H9 (cell line): ENCODE results near the gene SSBP3. TPM values are rescaled to one million over a fixed set of nuclear protein-coding genes. Genes with fewer than 3 reads are reported as not detected.

ENCODE experiments used
- DNase-seq: peaks from one replicate; pipeline ENCODE4 v3.0.0-alpha.2; 2017
- H2AFZ ChIP-seq: one replicate; pipeline ENCODE4 v1.6.1; 2013; ENCODE audit warnings: mild to moderate bottlenecking, low read length, control low read depth, moderate library complexity
- H2AK5ac ChIP-seq: 2 replicates; pipeline ENCODE4 v1.6.1; 2013; ENCODE audit warnings: low read length, control low read depth, mixed read lengths; ENCODE audit not compliant: insufficient read length
- H2BK120ac ChIP-seq: one replicate; pipeline ENCODE4 v1.6.1; 2013; ENCODE audit warnings: low read depth, mild to moderate bottlenecking, low read length, control low read depth, inconsistent platforms; ENCODE audit not compliant: poor library complexity, severe bottlenecking
- H2BK12ac ChIP-seq: 2 replicates; pipeline ENCODE4 v1.6.1; 2013; ENCODE audit warnings: low read length, control low read depth, mixed read lengths, low read depth; ENCODE audit not compliant: insufficient read length
- H2BK15ac ChIP-seq: 2 replicates; pipeline ENCODE4 v1.6.1; 2013; ENCODE audit warnings: low read depth, low read length, control low read depth
- H2BK20ac ChIP-seq: one replicate; pipeline ENCODE4 v1.6.1; 2013; ENCODE audit warnings: low read depth, mild to moderate bottlenecking, low read length, control low read depth, inconsistent platforms; ENCODE audit not compliant: poor library complexity, severe bottlenecking
- H2BK5ac ChIP-seq: 2 replicates; pipeline ENCODE4 v1.6.1; 2013; ENCODE audit warnings: low read length, control low read depth, mixed read lengths; ENCODE audit not compliant: insufficient read length
- H3K14ac ChIP-seq: 2 replicates; pipeline ENCODE4 v1.6.1; 2013; ENCODE audit warnings: low read length, control low read depth; ENCODE audit not compliant: insufficient read depth
- H3K18ac ChIP-seq: 2 replicates; pipeline ENCODE4 v1.6.1; 2013; ENCODE audit warnings: low read depth, mild to moderate bottlenecking, mixed read lengths, low read length, control low read depth; ENCODE audit not compliant: insufficient read length
- H3K23ac ChIP-seq: 2 replicates; pipeline ENCODE4 v1.6.1; 2013; ENCODE audit warnings: low read length, control low read depth, mixed read lengths, low read depth; ENCODE audit not compliant: insufficient read length
- H3K23me2 ChIP-seq: 2 replicates; pipeline ENCODE4 v1.6.1; 2013; ENCODE audit warnings: low read depth, mild to moderate bottlenecking, mixed read lengths, low read length, control low read depth; ENCODE audit not compliant: insufficient read length, poor library complexity, severe bottlenecking
- H3K27ac ChIP-seq: 2 replicates; pipeline ENCODE4 v1.5.1; 2013; ENCODE audit warnings: low read length, control low read depth, mixed read lengths, low read depth; ENCODE audit not compliant: insufficient read length
- H3K27me3 ChIP-seq: 2 replicates; pipeline ENCODE4 v1.6.1; 2013; ENCODE audit warnings: low read length, control low read depth, inconsistent platforms; ENCODE audit not compliant: insufficient read depth
- H3K4ac ChIP-seq: 2 replicates; pipeline ENCODE4 v1.6.1; 2013; ENCODE audit warnings: low read depth, mild to moderate bottlenecking, control low read depth, inconsistent platforms, low read length, moderate library complexity
- H3K4me1 ChIP-seq: 2 replicates; pipeline ENCODE4 v1.6.1; 2013; ENCODE audit warnings: low read length, control low read depth, inconsistent platforms; ENCODE audit not compliant: insufficient read depth
- H3K4me2 ChIP-seq: 2 replicates; pipeline ENCODE4 v1.6.1; 2013; ENCODE audit warnings: low read length, control low read depth, mixed read lengths; ENCODE audit not compliant: insufficient read length, insufficient read depth
- H3K56ac ChIP-seq: 2 replicates; pipeline ENCODE4 v1.6.1; 2013; ENCODE audit warnings: low read depth, mild to moderate bottlenecking, mixed read lengths, low read length, control low read depth; ENCODE audit not compliant: insufficient read length
- H3K79me1 ChIP-seq: 2 replicates; pipeline ENCODE4 v1.6.1; 2013; ENCODE audit warnings: low read depth, mild to moderate bottlenecking, moderate library complexity, low read length, control low read depth, inconsistent platforms; ENCODE audit not compliant: insufficient read depth, poor library complexity, severe bottlenecking
- H3K79me2 ChIP-seq: 2 replicates; pipeline ENCODE4 v1.6.1; 2013; ENCODE audit warnings: low read length, control low read depth, inconsistent platforms; ENCODE audit not compliant: insufficient read depth
- H3K9ac ChIP-seq: 2 replicates; pipeline ENCODE4 v1.6.1; 2013; ENCODE audit warnings: low read length, control low read depth, mixed read lengths; ENCODE audit not compliant: insufficient read length; ENCODE audit errors: extremely low read depth
- H3K9me3 ChIP-seq: one replicate; pipeline ENCODE4 v1.6.1; 2013; ENCODE audit warnings: low read depth, low read length, inconsistent platforms; ENCODE audit not compliant: control insufficient read depth
- H3T11ph ChIP-seq: one replicate; pipeline ENCODE4 v1.6.1; 2013; ENCODE audit warnings: mild to moderate bottlenecking, low read length, control low read depth, inconsistent platforms
- H4K20me1 ChIP-seq: one replicate; pipeline ENCODE4 v1.6.1; 2013; ENCODE audit not compliant: control insufficient read depth, insufficient read length, insufficient read depth
- H4K5ac ChIP-seq: 2 replicates; pipeline ENCODE4 v1.6.1; 2013; ENCODE audit warnings: low read depth, mild to moderate bottlenecking, mixed read lengths, low read length, control low read depth; ENCODE audit not compliant: insufficient read length
- H4K8ac ChIP-seq: replicated peaks from 2 replicates; pipeline ENCODE4 v1.6.1; 2013; ENCODE audit warnings: low read length, control low read depth, mixed read lengths, low read depth; ENCODE audit not compliant: insufficient read length
- H4K91ac ChIP-seq: 2 replicates; pipeline ENCODE4 v1.6.1; 2013; ENCODE audit warnings: low read depth, mild to moderate bottlenecking, moderate library complexity, mixed read lengths, low read length, control low read depth; ENCODE audit not compliant: insufficient read length
- H3K27ac Mint-ChIP-seq, 3 experiments: 2 replicates in 2 of 3; 3 replicates in 1 of 3; pipeline ENCODE4 v1.8.0; 2020 to 2021; ENCODE audit warnings: mixed read lengths in 3 of 3, mild to moderate bottlenecking in 1 of 3, moderate library complexity in 1 of 3
- H3K27me3 Mint-ChIP-seq: 2 replicates; pipeline ENCODE4 v1.8.0; 2021; ENCODE audit warnings: low read depth, mild to moderate bottlenecking, moderate library complexity, mixed read lengths
- H3K36me3 Mint-ChIP-seq, 3 experiments: 2 replicates in 2 of 3; 3 replicates in 1 of 3; pipeline ENCODE4 v1.8.0; 2020 to 2021; ENCODE audit warnings: low read depth in 3 of 3, mixed read lengths in 3 of 3; ENCODE audit not compliant: insufficient read depth in 1 of 3
- H3K4me1 Mint-ChIP-seq, 2 experiments: 2 replicates each; pipeline ENCODE4 v1.8.0; 2020; ENCODE audit warnings: mixed read lengths in 2 of 2
- H3K4me3 Mint-ChIP-seq, 2 experiments: 2 replicates in 1 of 2; 3 replicates in 1 of 2; pipeline ENCODE4 v1.8.0; 2020 to 2021; ENCODE audit warnings: mild to moderate bottlenecking in 2 of 2, mixed read lengths in 2 of 2, moderate library complexity in 1 of 2
- H3K9me3 Mint-ChIP-seq, 2 experiments: 2 replicates in 1 of 2; 3 replicates in 1 of 2; pipeline ENCODE4 v1.8.0; 2020; ENCODE audit warnings: mild to moderate bottlenecking in 2 of 2, mixed read lengths in 2 of 2, moderate library complexity in 1 of 2
- WGBS: extraction: QIAGEN DNeasy Blood & Tissue Kit; methylation state at CpG from one replicate; pipeline ENCODE4 v1.1.7; 2013; ENCODE audit warnings: missing lambda C conversion rate, low lambda C conversion rate, mixed read lengths; ENCODE audit not compliant: insufficient read length; ENCODE audit errors: extremely low coverage; 5-methylcytosine and 5-hydroxymethylcytosine counted together
- total RNA-seq: library from RNA; stranded (reverse); gene quantifications from 2 replicates; pipeline ENCODE4 v1.2.1, GENCODE V29; 2021
- TF ChIP-seq, protein P1 (sequence below): fragments of 200-600 bp; sonication (generic); conservative IDR thresholded peaks from 3 replicates; pipeline ENCODE4 v1.8.0; 2021; ENCODE audit warnings: antibody characterized with exemption, mild to moderate bottlenecking

SSBP3 gene
- total RNA-seq, 1 experiment from 2014 or later, result 126 TPM

DNA sequence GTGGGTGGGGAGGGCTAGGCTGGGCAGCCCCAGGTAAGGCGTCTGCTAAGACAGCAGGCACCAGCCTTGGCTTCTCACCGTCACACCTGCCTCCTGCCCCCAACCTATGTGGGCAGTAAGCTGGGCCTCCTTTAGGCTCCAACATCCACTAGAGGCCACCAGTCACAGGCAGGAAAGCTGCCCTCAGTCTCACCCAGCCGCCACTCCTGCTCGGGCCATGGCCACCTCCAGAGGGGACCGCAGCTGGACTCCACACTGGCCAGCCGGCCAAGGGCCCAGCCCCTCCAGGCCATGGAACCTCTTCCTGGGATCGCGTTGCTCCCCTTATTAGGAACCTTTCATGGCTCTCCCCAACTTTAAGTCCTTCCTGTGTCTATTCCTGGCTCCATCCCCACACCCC lies 131.7 kb downstream of the SSBP3 start:
- H3K79me2 ChIP-seq, result no peaks in the 10 kb centered on the region; the same call in 1 of the 2 replicates
- H3K9me3 ChIP-seq, result no peaks in the 10 kb centered on the region
- no peak overlapping the region for H3K18ac ChIP-seq
- Mint-ChIP-seq H3K36me3 (peaks cover 10 to 19% (median 15%) of the 10 kb centered on the region in 3 experiments), H3K9me3 (no peaks in the 10 kb centered on the region; a peak in 1 of 5 replicates), H3K27ac (peak overlapping the region in 2 of 3 experiments; percentile 12 to 87; a peak in 3 of 7 replicates), H3K4me1 (peaks cover 39 to 43% of the 10 kb centered on the region in 2 experiments), H3K27me3 (no peaks in the 10 kb centered on the region; the same call in 1 of the 2 replicates), H3K4me3 (no peak overlapping the region)
- TF ChIP-seq, protein P1, sequence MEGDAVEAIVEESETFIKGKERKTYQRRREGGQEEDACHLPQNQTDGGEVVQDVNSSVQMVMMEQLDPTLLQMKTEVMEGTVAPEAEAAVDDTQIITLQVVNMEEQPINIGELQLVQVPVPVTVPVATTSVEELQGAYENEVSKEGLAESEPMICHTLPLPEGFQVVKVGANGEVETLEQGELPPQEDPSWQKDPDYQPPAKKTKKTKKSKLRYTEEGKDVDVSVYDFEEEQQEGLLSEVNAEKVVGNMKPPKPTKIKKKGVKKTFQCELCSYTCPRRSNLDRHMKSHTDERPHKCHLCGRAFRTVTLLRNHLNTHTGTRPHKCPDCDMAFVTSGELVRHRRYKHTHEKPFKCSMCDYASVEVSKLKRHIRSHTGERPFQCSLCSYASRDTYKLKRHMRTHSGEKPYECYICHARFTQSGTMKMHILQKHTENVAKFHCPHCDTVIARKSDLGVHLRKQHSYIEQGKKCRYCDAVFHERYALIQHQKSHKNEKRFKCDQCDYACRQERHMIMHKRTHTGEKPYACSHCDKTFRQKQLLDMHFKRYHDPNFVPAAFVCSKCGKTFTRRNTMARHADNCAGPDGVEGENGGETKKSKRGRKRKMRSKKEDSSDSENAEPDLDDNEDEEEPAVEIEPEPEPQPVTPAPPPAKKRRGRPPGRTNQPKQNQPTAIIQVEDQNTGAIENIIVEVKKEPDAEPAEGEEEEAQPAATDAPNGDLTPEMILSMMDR, result no peak
- no peak overlapping the region for H2BK15ac ChIP-seq
- no peak overlapping the region for H3K4me2 ChIP-seq
- no peak overlapping the region for H4K5ac ChIP-seq
- no peaks in the 10 kb centered on the region for H3K79me1 ChIP-seq
- no peak overlapping the region for H2BK20ac ChIP-seq
- no peak overlapping the region for H3K27ac ChIP-seq
- H3K23me2 ChIP-seq, result no peaks in the 10 kb centered on the region
- H2AK5ac ChIP-seq, result no peak overlapping the region
- H2BK12ac ChIP-seq, result no peak overlapping the region
- no peak overlapping the region for H3K14ac ChIP-seq
- H4K20me1 ChIP-seq, result no peaks in the 10 kb centered on the region
- no peak for DNase-seq
- no peak overlapping the region for H3K4ac ChIP-seq
- no peak overlapping the region for H2BK5ac ChIP-seq
- no CpG with 5 or more reads among the region's 8 CpGs for WGBS
- H3T11ph ChIP-seq, result no peak overlapping the region
- H3K9ac ChIP-seq, result no peak overlapping the region
- H2AFZ ChIP-seq, result no peak overlapping the region
- H3K4me1 ChIP-seq, result peaks cover 3% of the 10 kb centered on the region; the same call in 1 of the 2 replicates
- H3K23ac ChIP-seq, result no peak overlapping the region
- no peak overlapping the region for H4K8ac ChIP-seq
- H2BK120ac ChIP-seq, result no peak overlapping the region
- no peak overlapping the region for H4K91ac ChIP-seq
- H3K56ac ChIP-seq, result no peak overlapping the region
- H3K27me3 ChIP-seq, result no peaks in the 10 kb centered on the region
